Measurements from ENCODE around the gene KDM4B.

DNA sequence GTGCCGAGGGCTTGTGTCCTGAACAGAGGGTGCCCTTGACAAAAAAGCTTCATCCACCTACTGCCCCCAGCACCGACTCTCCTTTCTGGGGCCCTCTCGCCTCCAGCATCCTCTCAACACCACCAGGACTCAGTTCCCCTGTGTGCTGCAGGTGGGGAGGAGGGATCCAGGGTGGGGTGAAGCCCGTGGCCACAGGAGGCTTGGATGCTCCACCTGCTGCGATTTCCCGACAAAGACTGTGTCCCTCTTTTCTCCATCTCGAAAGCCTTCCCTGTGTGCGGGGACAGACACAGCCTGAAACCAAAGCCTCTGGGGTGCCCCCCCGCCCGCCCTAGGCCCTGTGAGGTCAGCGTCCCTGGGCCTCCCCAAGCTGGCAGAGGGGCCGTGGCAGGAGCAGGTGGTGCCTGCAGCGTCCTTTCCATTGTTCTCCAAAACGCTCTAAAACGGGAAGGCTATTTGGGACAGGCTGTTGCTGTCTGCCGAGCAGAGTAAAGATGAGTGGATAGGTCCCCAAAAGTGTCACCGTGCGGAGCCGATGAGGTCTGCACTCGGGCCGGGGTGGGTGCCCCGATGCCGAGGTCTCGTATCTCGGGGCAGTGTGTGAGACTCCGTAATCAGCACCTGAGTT, 186.0 kb downstream of the KDM4B start:
- TF ChIP-seq POLR2A (IDR thresholded peaks at IDR 0.05; ENCODE audit: low read depth, low read length): no peak
- no peak for TF ChIP-seq TAF1 (IDR thresholded peaks at IDR 0.05; ENCODE audit: borderline replicate concordance, low read depth, low read length)
- TF ChIP-seq POLR2AphosphoS5 (IDR thresholded peaks at IDR 0.05; ENCODE audit: low read depth, low read length): no peak

All from GM12892 (cell line).